Measurements from ENCODE around the gene ABHD8. TPM values are rescaled to one million over a fixed set of nuclear protein-coding genes. Genes with fewer than 3 reads are reported as not detected.

Gene ABHD8
- total RNA-seq, 4 donors from 2014 or later: 12.2 to 25.0 (median 19.8) TPM

DNA sequence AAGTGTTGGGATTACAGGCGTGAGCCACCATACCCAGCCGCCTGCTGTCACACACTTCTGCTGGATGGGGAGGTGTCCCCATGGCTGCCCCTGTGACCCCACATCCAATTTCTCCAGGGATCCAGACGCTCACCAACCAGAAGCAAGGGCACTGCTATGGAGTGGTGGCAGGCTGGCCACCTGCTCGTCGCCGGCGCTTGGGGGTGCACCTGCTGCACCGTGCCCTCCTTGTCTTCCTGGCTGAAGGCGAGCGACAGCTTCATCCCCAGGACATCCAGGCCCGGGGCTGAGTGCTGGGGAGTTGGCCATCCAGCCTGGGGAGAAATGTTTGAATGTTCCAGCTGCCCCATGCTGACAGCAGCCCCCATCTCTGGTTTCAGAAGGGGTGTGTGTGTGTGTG, 17.0 kb downstream of the ABHD8 start:
- H3K36me3 ChIP-seq: no peaks in the 10 kb centered on the region
- no peak for TF ChIP-seq POLR2A (IDR thresholded peaks at IDR 0.05)
- TF ChIP-seq, protein P1, sequence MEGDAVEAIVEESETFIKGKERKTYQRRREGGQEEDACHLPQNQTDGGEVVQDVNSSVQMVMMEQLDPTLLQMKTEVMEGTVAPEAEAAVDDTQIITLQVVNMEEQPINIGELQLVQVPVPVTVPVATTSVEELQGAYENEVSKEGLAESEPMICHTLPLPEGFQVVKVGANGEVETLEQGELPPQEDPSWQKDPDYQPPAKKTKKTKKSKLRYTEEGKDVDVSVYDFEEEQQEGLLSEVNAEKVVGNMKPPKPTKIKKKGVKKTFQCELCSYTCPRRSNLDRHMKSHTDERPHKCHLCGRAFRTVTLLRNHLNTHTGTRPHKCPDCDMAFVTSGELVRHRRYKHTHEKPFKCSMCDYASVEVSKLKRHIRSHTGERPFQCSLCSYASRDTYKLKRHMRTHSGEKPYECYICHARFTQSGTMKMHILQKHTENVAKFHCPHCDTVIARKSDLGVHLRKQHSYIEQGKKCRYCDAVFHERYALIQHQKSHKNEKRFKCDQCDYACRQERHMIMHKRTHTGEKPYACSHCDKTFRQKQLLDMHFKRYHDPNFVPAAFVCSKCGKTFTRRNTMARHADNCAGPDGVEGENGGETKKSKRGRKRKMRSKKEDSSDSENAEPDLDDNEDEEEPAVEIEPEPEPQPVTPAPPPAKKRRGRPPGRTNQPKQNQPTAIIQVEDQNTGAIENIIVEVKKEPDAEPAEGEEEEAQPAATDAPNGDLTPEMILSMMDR (IDR thresholded peaks at IDR 0.05 in 4 of 5, conservative IDR thresholded peaks at IDR 0.05 in 1 of 5): no peak
- H3K4me3 ChIP-seq: no peak overlapping the region
- peaks cover 4 to 22% of the 10 kb centered on the region in 2 donors for H3K4me1 ChIP-seq
- ATAC-seq (no peak), DNase-seq (no peak)
- H3K27ac ChIP-seq: no peak overlapping the region
- in situ Hi-C loops (cut with MboI; ENCODE audit: low sequenced_read_pairs in 4 of 4) (loop anchor here in 2 of 4 donors (5.0 to 25.0 kb wide), 3 partner anchors 81 to 524 kb away; no protein-coding TSS in a partner anchor), intact Hi-C loops (cut with DNase I; ENCODE audit: low total_unique reads) (no loop called here)
- peaks cover 12 to 13% (median 13%) of the 10 kb centered on the region in 3 donors for H3K27me3 ChIP-seq
- H3K9me3 ChIP-seq: no peaks in the 10 kb centered on the region

DNA sequence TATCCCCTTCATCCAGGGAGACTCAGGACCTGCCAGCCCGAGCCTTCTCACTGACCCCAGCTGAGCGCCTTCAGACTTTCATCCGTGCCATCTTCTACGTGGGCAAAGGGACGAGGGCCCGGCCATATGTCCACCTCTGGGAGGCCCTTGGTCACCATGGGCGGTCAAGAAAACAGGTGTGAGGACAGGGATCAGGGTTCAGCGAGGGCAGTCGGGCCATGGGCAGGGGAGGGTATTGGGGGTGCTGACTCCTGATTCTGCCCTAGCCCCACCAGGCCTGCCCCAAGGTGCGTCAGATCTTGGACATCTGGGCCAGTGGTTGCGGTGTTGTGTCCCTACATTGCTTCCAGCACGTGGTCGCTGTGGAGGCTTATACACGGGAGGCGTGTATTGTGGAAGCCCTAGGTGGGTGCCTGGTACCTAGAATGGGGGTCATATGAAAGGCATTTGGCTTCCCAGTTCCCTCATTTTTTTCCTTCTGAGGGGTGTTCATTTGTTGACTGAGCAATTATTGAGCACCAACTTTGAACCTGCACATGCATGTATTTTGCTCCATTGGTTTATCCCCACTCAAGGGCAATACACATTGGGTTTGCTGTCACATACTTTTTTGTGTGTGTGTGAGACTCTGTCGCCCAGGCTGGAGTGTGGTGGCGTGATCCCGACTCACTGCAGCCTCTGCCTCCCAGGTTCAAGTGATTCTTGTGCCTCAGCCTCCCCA, 17.6 kb downstream of the ABHD8 start:
- no peaks in the 10 kb centered on the region for H3K9me3 ChIP-seq
- no peak overlapping the region for H3K27ac ChIP-seq
- H3K36me3 ChIP-seq: no peaks in the 10 kb centered on the region
- ATAC-seq (no peak), DNase-seq (no peak)
- peaks cover 4 to 22% of the 10 kb centered on the region in 2 donors for H3K4me1 ChIP-seq
- no peak overlapping the region for H3K4me3 ChIP-seq
- intact Hi-C loops (cut with DNase I; ENCODE audit: low total_unique reads): no loop called here
- peaks cover 16% of the 10 kb centered on the region in 3 donors for H3K27me3 ChIP-seq
- TF ChIP-seq POLR2A (IDR thresholded peaks at IDR 0.05): no peak
- TF ChIP-seq, protein P1 (IDR thresholded peaks at IDR 0.05 in 4 of 5, conservative IDR thresholded peaks at IDR 0.05 in 1 of 5): no peak
- in situ Hi-C loops (cut with MboI; ENCODE audit: low sequenced_read_pairs in 4 of 4): loop anchor here in 2 of 4 donors (5.0 to 25.0 kb wide), 3 partner anchors 81 to 523 kb away; no protein-coding TSS in a partner anchor

GRCh38 chr19:17283504-17283996, 19.7 kb downstream of the ABHD8 start:
- Histone ChIP-seq H3K27me3 (peaks cover 16% of the 10 kb centered on the region in 3 donors), H3K36me3 (peaks cover 0 to 6% of the 10 kb centered on the region in 2 donors), H3K4me1 (peaks cover 4 to 11% of the 10 kb centered on the region in 2 donors), H3K9me3 (no peaks in the 10 kb centered on the region), H3K4me3 (no peak overlapping the region), H3K27ac (no peak overlapping the region)
- in situ Hi-C loops (cut with MboI; ENCODE audit: low sequenced_read_pairs in 4 of 4): loop anchor here in 3 of 4 donors (5.0 to 25.0 kb wide), 3 partner anchors 79 to 521 kb away; no protein-coding TSS in a partner anchor
- DNase-seq (no peak), ATAC-seq (no peak)
- intact Hi-C loops (cut with DNase I; ENCODE audit: low total_unique reads): no loop called here
- no peak for TF ChIP-seq POLR2A (IDR thresholded peaks at IDR 0.05)
- TF ChIP-seq, protein P1 (IDR thresholded peaks at IDR 0.05 in 4 of 5, conservative IDR thresholded peaks at IDR 0.05 in 1 of 5): no peak

- peaks cover 4 to 11% of the 10 kb centered on the region in 2 donors for H3K4me1 ChIP-seq
- peak; percentile 61 to 74 for DNase-seq
- no peak for TF ChIP-seq POLR2A (IDR thresholded peaks at IDR 0.05)
- TF ChIP-seq, protein P1 (IDR thresholded peaks at IDR 0.05 in 4 of 5, conservative IDR thresholded peaks at IDR 0.05 in 1 of 5): peak; percentile 79 to 96 (median 94)
- peaks cover 16% of the 10 kb centered on the region in 3 donors for H3K27me3 ChIP-seq
- no peak overlapping the region for H3K27ac ChIP-seq
- in situ Hi-C loops (cut with MboI; ENCODE audit: low sequenced_read_pairs in 4 of 4) (loop anchor here in 3 of 4 donors (5.0 to 25.0 kb wide), 3 partner anchors 78 to 520 kb away; no protein-coding TSS in a partner anchor), intact Hi-C loops (cut with DNase I; ENCODE audit: low total_unique reads) (loop anchor here (1.0 kb wide), 3 partner anchors 21 to 215 kb away; no protein-coding TSS in a partner anchor)
- peaks cover 0 to 13% of the 10 kb centered on the region in 2 donors for H3K36me3 ChIP-seq
- no peaks in the 10 kb centered on the region for H3K9me3 ChIP-seq
- ATAC-seq: peak; percentile 85 to 89
- peak overlapping the region; percentile 22 to 52 (median 44) for H3K4me3 ChIP-seq
Observed at GRCh38 chr19:17282488-17283125, 20.6 kb downstream of the ABHD8 start.
